CD14-positive monocyte (primary cell): Measurements from ENCODE around the gene WWC1. TPM values are rescaled to one million over a fixed set of nuclear protein-coding genes. Genes with fewer than 3 reads are reported as not detected.

ENCODE experiments used
- DNase-seq, 3 donors: peaks; one replicate each; pipeline ENCODE4 v3.0.0-alpha.2; 2011 to 2022
- H2AFZ ChIP-seq: 2 replicates; pipeline ENCODE4 v1.6.0; 2012; ENCODE audit warnings: mild to moderate bottlenecking, low read depth, low read length, inconsistent platforms; ENCODE audit not compliant: insufficient read depth, poor library complexity, severe bottlenecking
- H3K27ac ChIP-seq, 2 donors: 1 replicate in 1 of 2; 2 replicates in 1 of 2; pipeline ENCODE4 v1.5.1; 2012 to 2013; ENCODE audit warnings: low read length in 2 of 2, control low read depth in 1 of 2, inconsistent platforms in 1 of 2, low read depth in 1 of 2, mild to moderate bottlenecking in 1 of 2
- H3K27me3 ChIP-seq, 2 donors: one replicate each; pipeline versions ENCODE4 v1.6.0 to v1.6.1; 2011 to 2013; ENCODE audit warnings: low read length in 2 of 2; ENCODE audit not compliant: control insufficient read depth in 2 of 2, insufficient read depth in 2 of 2
- H3K36me3 ChIP-seq, 2 donors: replicated peaks in 1 of 2; 1 replicate in 1 of 2; 2 replicates in 1 of 2; pipeline versions ENCODE4 v1.5.1 to v1.6.1; 2012 to 2013; ENCODE audit warnings: low read length in 2 of 2, control low read depth in 1 of 2, inconsistent platforms in 1 of 2, mild to moderate bottlenecking in 1 of 2; ENCODE audit not compliant: insufficient read depth in 2 of 2, control insufficient read depth in 1 of 2
- H3K4me1 ChIP-seq, 2 donors: 1 replicate in 1 of 2; 2 replicates in 1 of 2; pipeline versions ENCODE4 v1.5.1 to v1.6.1; 2012 to 2013; ENCODE audit warnings: low read length in 2 of 2, control low read depth in 1 of 2, inconsistent platforms in 1 of 2, mild to moderate bottlenecking in 1 of 2, moderate library complexity in 1 of 2; ENCODE audit not compliant: insufficient read depth in 2 of 2, control insufficient read depth in 1 of 2
- H3K4me2 ChIP-seq: replicated peaks from 2 replicates; pipeline ENCODE3; 2012; ENCODE audit warnings: low read length, moderate library complexity, mild to moderate bottlenecking; ENCODE audit not compliant: poor library complexity, severe bottlenecking; ENCODE audit errors: extremely low read depth
- H3K4me3 ChIP-seq, 3 experiments: fragments of 200-600 bp in 1 of 3; sonication (generic) in 1 of 3; replicated peaks in 1 of 3; 1 replicate in 2 of 3; 2 replicates in 1 of 3; pipeline ENCODE4 v1.5.1; 2011 to 2013; ENCODE audit warnings: low read length in 3 of 3, mild to moderate bottlenecking in 3 of 3, control low read depth in 2 of 3, low read depth in 2 of 3, inconsistent platforms in 1 of 3, moderate library complexity in 1 of 3
- H3K79me2 ChIP-seq: 2 replicates; pipeline ENCODE4 v1.6.0; 2012; ENCODE audit warnings: mild to moderate bottlenecking, control low read depth, inconsistent platforms, low read length, moderate library complexity; ENCODE audit not compliant: insufficient read depth
- H3K9ac ChIP-seq: 2 replicates; pipeline ENCODE4 v1.6.0; 2017; ENCODE audit warnings: low read length, mild to moderate bottlenecking; ENCODE audit not compliant: insufficient read depth, poor library complexity, severe bottlenecking
- H3K9me3 ChIP-seq, 2 donors: replicated peaks in 1 of 2; 1 replicate in 1 of 2; 2 replicates in 1 of 2; pipeline versions ENCODE4 v1.5.1 to v1.6.1; 2012 to 2013; ENCODE audit warnings: low read length in 2 of 2, control low read depth in 1 of 2; ENCODE audit not compliant: control insufficient read depth in 1 of 2, insufficient read depth in 1 of 2
- H4K20me1 ChIP-seq: 2 replicates; pipeline ENCODE4 v1.6.0; 2012; ENCODE audit warnings: mild to moderate bottlenecking, low read length, control low read depth, moderate library complexity; ENCODE audit not compliant: insufficient read depth
- H3K27ac Mint-ChIP-seq, 7 donors: one replicate each; pipeline ENCODE4 v1.8.0; 2020; ENCODE audit warnings: mild to moderate bottlenecking in 7 of 7, mixed read lengths in 7 of 7, moderate library complexity in 6 of 7, inconsistent platforms in 2 of 7
- H3K27me3 Mint-ChIP-seq, 3 donors: one replicate each; pipeline ENCODE4 v1.8.0; 2021 to 2022; ENCODE audit warnings: low read depth in 3 of 3, mild to moderate bottlenecking in 3 of 3, mixed read lengths in 3 of 3, moderate library complexity in 3 of 3, inconsistent platforms in 1 of 3
- H3K36me3 Mint-ChIP-seq, 2 donors: one replicate each; pipeline ENCODE4 v1.8.0; 2020; ENCODE audit warnings: mixed read lengths in 2 of 2, inconsistent platforms in 1 of 2, mild to moderate bottlenecking in 1 of 2
- H3K4me1 Mint-ChIP-seq: one replicate; pipeline ENCODE4 v1.8.0; 2020; ENCODE audit warnings: mild to moderate bottlenecking, mixed read lengths
- H3K4me3 Mint-ChIP-seq, 2 donors: one replicate each; pipeline ENCODE4 v1.8.0; 2020; ENCODE audit warnings: mild to moderate bottlenecking in 2 of 2, mixed read lengths in 2 of 2, moderate library complexity in 1 of 2
- H3K9me3 Mint-ChIP-seq, 7 donors: one replicate each; pipeline ENCODE4 v1.8.0; 2020 to 2022; ENCODE audit warnings: mixed read lengths in 7 of 7, mild to moderate bottlenecking in 6 of 7, moderate library complexity in 6 of 7, inconsistent platforms in 2 of 7
- CTCF ChIP-seq: fragments of 200-600 bp; IDR thresholded peaks from one replicate; pipeline ENCODE4 v1.8.0; 2022; ENCODE audit warnings: antibody characterized with exemption, mild to moderate bottlenecking
- WGBS: methylation state at CpG from one replicate; pipeline ENCODE4 v1.1.5; 2013; ENCODE audit warnings: missing lambda C conversion rate; ENCODE audit not compliant: insufficient coverage; 5-methylcytosine and 5-hydroxymethylcytosine counted together
- intact Hi-C, 2 donors: fragments of 100-400 bp; cut with micrococcal nuclease; formaldehyde crosslinking; loops; one replicate each; pipeline versions ENCODE4 v1.15.0 to v1.15.1; 2023
- polyA plus RNA-seq, 3 donors: library from polyadenylated mRNA; depleted of rRNA in 1 of 3; unstranded in 2 of 3; stranded (reverse) in 1 of 3; fragments of 300-500 nt in 2 of 3; fragments of >200 nt in 1 of 3; fragmentation: Illumina TruSeq in 2 of 3; gene quantifications; 1 replicate in 2 of 3; 2 replicates in 1 of 3; pipeline ENCODE4 v1.2.3, GENCODE V29; 2012 to 2021

Gene WWC1
- polyA plus RNA-seq, 3 donors, result not detected

- H3K4me2 ChIP-seq, result no peak overlapping the region
- H3K4me1 ChIP-seq, result no peaks in the 10 kb centered on the region
- Mint-ChIP-seq H3K9me3 (peaks cover 0 to 1% (median 0%) of the 10 kb centered on the region in 7 donors), H3K27me3 (peaks cover 3 to 17% (median 4%) of the 10 kb centered on the region in 3 donors), H3K4me3 (no peak overlapping the region), H3K27ac (no peak overlapping the region), H3K36me3 (no peaks in the 10 kb centered on the region), H3K4me1 (peaks cover 6% of the 10 kb centered on the region)
- no peak for DNase-seq
- H3K79me2 ChIP-seq, result no peaks in the 10 kb centered on the region
- no peak overlapping the region for H3K9ac ChIP-seq
- H2AFZ ChIP-seq, result no peak overlapping the region
- no peaks in the 10 kb centered on the region for H3K9me3 ChIP-seq
- no peak overlapping the region for H3K4me3 ChIP-seq
- no peaks in the 10 kb centered on the region for H4K20me1 ChIP-seq
- no peaks in the 10 kb centered on the region for H3K27me3 ChIP-seq
- intact Hi-C loops, result no loop called here
- no peak for TF ChIP-seq CTCF
- 88% methylated on average over 4 of the region's 4 CpGs for WGBS
- H3K36me3 ChIP-seq, result no peaks in the 10 kb centered on the region
- no peak overlapping the region for H3K27ac ChIP-seq
Measured at GRCh38 chr5:168327994-168328393, 36.5 kb downstream of the WWC1 start.

GRCh38 chr5:168328814-168329213 lies 37.4 kb downstream of the WWC1 start:
- H3K79me2 ChIP-seq, result no peaks in the 10 kb centered on the region
- WGBS, result 4% methylated on average over 3 of the region's 6 CpGs
- H3K36me3 Mint-ChIP-seq, result no peaks in the 10 kb centered on the region
- intact Hi-C loops, result no loop called here
- H3K4me3 ChIP-seq, result no peak overlapping the region
- no peaks in the 10 kb centered on the region for H3K36me3 ChIP-seq
- H3K9me3 ChIP-seq, result no peaks in the 10 kb centered on the region
- no peaks in the 10 kb centered on the region for H3K27me3 ChIP-seq
- H3K27ac Mint-ChIP-seq, result no peak overlapping the region
- H3K9ac ChIP-seq, result no peak overlapping the region
- no peak for TF ChIP-seq CTCF
- H3K9me3 Mint-ChIP-seq, result peaks cover 0 to 1% (median 0%) of the 10 kb centered on the region in 7 donors
- peaks cover 3 to 14% (median 4%) of the 10 kb centered on the region in 3 donors for H3K27me3 Mint-ChIP-seq
- H3K27ac ChIP-seq, result no peak overlapping the region
- peaks cover 6% of the 10 kb centered on the region for H3K4me1 Mint-ChIP-seq
- no peak overlapping the region for H3K4me2 ChIP-seq
- H4K20me1 ChIP-seq, result no peaks in the 10 kb centered on the region
- H3K4me1 ChIP-seq, result no peaks in the 10 kb centered on the region
- H3K4me3 Mint-ChIP-seq, result peak overlapping the region in 1 of 2 donors; percentile 13
- no peak overlapping the region for H2AFZ ChIP-seq
- no peak for DNase-seq
